IMR-90 (cell line): ENCODE results near the gene ZNF300.

Experiments used
- BHLHE40 ChIP-seq: fragments of 150-350 bp; IDR thresholded peaks from 2 replicates; pipeline ENCODE4 v1.6.1; 2016; ENCODE audit warnings: mild to moderate bottlenecking, low read depth, low read length
- CHD1 ChIP-seq: IDR thresholded peaks from 2 replicates; pipeline ENCODE4 v1.6.1; 2012; ENCODE audit warnings: low read depth, low read length, improper control_type of control experiment
- FOS ChIP-seq: fragments of 150-350 bp; IDR thresholded peaks from 2 replicates; pipeline ENCODE4 v1.6.1; 2016; ENCODE audit warnings: low read depth, low read length
- MAFK ChIP-seq: IDR thresholded peaks from 2 replicates; pipeline ENCODE4 v1.6.1; 2012; ENCODE audit warnings: low read depth, low read length, improper control_type of control experiment
- MXI1 ChIP-seq: IDR thresholded peaks from 2 replicates; pipeline ENCODE4 v1.6.1; 2012; ENCODE audit warnings: low read depth, mild to moderate bottlenecking, low read length, moderate library complexity, borderline replicate concordance
- NFE2L2 ChIP-seq: fragments of 150-350 bp; IDR thresholded peaks from 2 replicates; pipeline ENCODE4 v1.6.1; 2016; ENCODE audit warnings: low read depth, mild to moderate bottlenecking, low read length
- POLR2A ChIP-seq: IDR thresholded peaks from 2 replicates; pipeline ENCODE4 v1.6.1; 2012; ENCODE audit warnings: mild to moderate bottlenecking, low read depth, low read length
- RAD21 ChIP-seq: IDR thresholded peaks from 2 replicates; pipeline ENCODE4 v1.6.1; 2012; ENCODE audit warnings: low read length, improper control_type of control experiment
- RCOR1 ChIP-seq: IDR thresholded peaks from 2 replicates; pipeline ENCODE4 v1.6.1; 2012; ENCODE audit warnings: mild to moderate bottlenecking, low read length, improper control_type of control experiment; ENCODE audit not compliant: insufficient replicate concordance
- RFX5 ChIP-seq: IDR thresholded peaks from 2 replicates; pipeline ENCODE4 v1.8.0; 2012; ENCODE audit warnings: low read depth, mild to moderate bottlenecking, low read length, moderate library complexity
- SMC3 ChIP-seq: fragments of 150-350 bp; IDR thresholded peaks from 2 replicates; pipeline ENCODE4 v1.6.1; 2016; ENCODE audit warnings: low read depth, mild to moderate bottlenecking, antibody characterized with exemption, low read length, moderate library complexity
- TF ChIP-seq, protein P1 (sequence below): conservative IDR thresholded peaks from 2 replicates; pipeline ENCODE4 v1.5.1; 2012; ENCODE audit warnings: mild to moderate bottlenecking, low read depth, low read length, improper control_type of control experiment
- TF ChIP-seq, protein P2 (sequence below): fragments of 150-350 bp; IDR thresholded peaks from 2 replicates; pipeline ENCODE4 v1.6.1; 2017; ENCODE audit warnings: mild to moderate bottlenecking, antibody characterized with exemption, low read length, low read depth
- TF ChIP-seq, protein P3 (sequence below): fragments of 150-350 bp; IDR thresholded peaks from 2 replicates; pipeline ENCODE4 v1.6.1; 2016; ENCODE audit warnings: low read depth, mild to moderate bottlenecking, low read length, moderate library complexity, borderline replicate concordance

DNA sequence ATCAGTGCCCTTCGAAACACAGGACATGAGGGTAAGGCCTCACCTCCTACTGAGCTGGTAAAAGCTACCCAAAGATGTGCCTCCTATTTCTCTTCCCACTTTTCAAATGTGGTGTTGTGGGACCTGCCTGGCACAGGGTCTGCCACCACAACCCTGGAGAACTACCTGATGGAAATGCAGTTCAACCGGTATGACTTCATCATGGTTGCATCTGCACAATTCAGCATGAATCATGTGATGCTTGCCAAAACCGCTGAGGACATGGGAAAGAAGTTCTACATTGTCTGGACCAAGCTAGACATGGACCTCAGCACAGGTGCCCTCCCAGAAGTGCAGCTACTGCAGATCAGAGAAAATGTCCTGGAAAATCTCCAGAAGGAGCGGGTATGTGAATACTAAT lies 56.5 kb downstream of the ZNF300 start:
- TF ChIP-seq POLR2A (no peak), SMC3 (no peak), MAFK (no peak), RCOR1 (no peak), RFX5 (no peak), RAD21 (no peak), CHD1 (no peak), BHLHE40 (no peak), FOS (no peak), MXI1 (no peak), NFE2L2 (no peak)
- TF ChIP-seq, protein P1, sequence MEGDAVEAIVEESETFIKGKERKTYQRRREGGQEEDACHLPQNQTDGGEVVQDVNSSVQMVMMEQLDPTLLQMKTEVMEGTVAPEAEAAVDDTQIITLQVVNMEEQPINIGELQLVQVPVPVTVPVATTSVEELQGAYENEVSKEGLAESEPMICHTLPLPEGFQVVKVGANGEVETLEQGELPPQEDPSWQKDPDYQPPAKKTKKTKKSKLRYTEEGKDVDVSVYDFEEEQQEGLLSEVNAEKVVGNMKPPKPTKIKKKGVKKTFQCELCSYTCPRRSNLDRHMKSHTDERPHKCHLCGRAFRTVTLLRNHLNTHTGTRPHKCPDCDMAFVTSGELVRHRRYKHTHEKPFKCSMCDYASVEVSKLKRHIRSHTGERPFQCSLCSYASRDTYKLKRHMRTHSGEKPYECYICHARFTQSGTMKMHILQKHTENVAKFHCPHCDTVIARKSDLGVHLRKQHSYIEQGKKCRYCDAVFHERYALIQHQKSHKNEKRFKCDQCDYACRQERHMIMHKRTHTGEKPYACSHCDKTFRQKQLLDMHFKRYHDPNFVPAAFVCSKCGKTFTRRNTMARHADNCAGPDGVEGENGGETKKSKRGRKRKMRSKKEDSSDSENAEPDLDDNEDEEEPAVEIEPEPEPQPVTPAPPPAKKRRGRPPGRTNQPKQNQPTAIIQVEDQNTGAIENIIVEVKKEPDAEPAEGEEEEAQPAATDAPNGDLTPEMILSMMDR = no peak
- TF ChIP-seq, protein P2, sequence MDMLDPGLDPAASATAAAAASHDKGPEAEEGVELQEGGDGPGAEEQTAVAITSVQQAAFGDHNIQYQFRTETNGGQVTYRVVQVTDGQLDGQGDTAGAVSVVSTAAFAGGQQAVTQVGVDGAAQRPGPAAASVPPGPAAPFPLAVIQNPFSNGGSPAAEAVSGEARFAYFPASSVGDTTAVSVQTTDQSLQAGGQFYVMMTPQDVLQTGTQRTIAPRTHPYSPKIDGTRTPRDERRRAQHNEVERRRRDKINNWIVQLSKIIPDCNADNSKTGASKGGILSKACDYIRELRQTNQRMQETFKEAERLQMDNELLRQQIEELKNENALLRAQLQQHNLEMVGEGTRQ = no peak
- TF ChIP-seq, protein P3, sequence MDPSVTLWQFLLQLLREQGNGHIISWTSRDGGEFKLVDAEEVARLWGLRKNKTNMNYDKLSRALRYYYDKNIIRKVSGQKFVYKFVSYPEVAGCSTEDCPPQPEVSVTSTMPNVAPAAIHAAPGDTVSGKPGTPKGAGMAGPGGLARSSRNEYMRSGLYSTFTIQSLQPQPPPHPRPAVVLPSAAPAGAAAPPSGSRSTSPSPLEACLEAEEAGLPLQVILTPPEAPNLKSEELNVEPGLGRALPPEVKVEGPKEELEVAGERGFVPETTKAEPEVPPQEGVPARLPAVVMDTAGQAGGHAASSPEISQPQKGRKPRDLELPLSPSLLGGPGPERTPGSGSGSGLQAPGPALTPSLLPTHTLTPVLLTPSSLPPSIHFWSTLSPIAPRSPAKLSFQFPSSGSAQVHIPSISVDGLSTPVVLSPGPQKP = no peak
